CD14-positive monocyte (primary cell): ENCODE results near the gene APC2. TPM values are rescaled to one million over a fixed set of nuclear protein-coding genes. Genes with fewer than 3 reads are reported as not detected.

ENCODE experiments used
- DNase-seq, 3 donors: peaks; one replicate each; pipeline ENCODE4 v3.0.0-alpha.2; 2011 to 2022
- H2AFZ ChIP-seq: 2 replicates; pipeline ENCODE4 v1.6.0; 2012; ENCODE audit warnings: mild to moderate bottlenecking, low read depth, low read length, inconsistent platforms; ENCODE audit not compliant: insufficient read depth, poor library complexity, severe bottlenecking
- H3K27ac ChIP-seq, 2 donors: 1 replicate in 1 of 2; 2 replicates in 1 of 2; pipeline ENCODE4 v1.5.1; 2012 to 2013; ENCODE audit warnings: low read length in 2 of 2, control low read depth in 1 of 2, inconsistent platforms in 1 of 2, low read depth in 1 of 2, mild to moderate bottlenecking in 1 of 2
- H3K27me3 ChIP-seq, 2 donors: one replicate each; pipeline versions ENCODE4 v1.6.0 to v1.6.1; 2011 to 2013; ENCODE audit warnings: low read length in 2 of 2; ENCODE audit not compliant: control insufficient read depth in 2 of 2, insufficient read depth in 2 of 2
- H3K36me3 ChIP-seq, 2 donors: replicated peaks in 1 of 2; 1 replicate in 1 of 2; 2 replicates in 1 of 2; pipeline versions ENCODE4 v1.5.1 to v1.6.1; 2012 to 2013; ENCODE audit warnings: low read length in 2 of 2, control low read depth in 1 of 2, inconsistent platforms in 1 of 2, mild to moderate bottlenecking in 1 of 2; ENCODE audit not compliant: insufficient read depth in 2 of 2, control insufficient read depth in 1 of 2
- H3K4me1 ChIP-seq, 2 donors: 1 replicate in 1 of 2; 2 replicates in 1 of 2; pipeline versions ENCODE4 v1.5.1 to v1.6.1; 2012 to 2013; ENCODE audit warnings: low read length in 2 of 2, control low read depth in 1 of 2, inconsistent platforms in 1 of 2, mild to moderate bottlenecking in 1 of 2, moderate library complexity in 1 of 2; ENCODE audit not compliant: insufficient read depth in 2 of 2, control insufficient read depth in 1 of 2
- H3K4me2 ChIP-seq: replicated peaks from 2 replicates; pipeline ENCODE3; 2012; ENCODE audit warnings: low read length, moderate library complexity, mild to moderate bottlenecking; ENCODE audit not compliant: poor library complexity, severe bottlenecking; ENCODE audit errors: extremely low read depth
- H3K4me3 ChIP-seq, 3 experiments: fragments of 200-600 bp in 1 of 3; sonication (generic) in 1 of 3; replicated peaks in 1 of 3; 1 replicate in 2 of 3; 2 replicates in 1 of 3; pipeline ENCODE4 v1.5.1; 2011 to 2013; ENCODE audit warnings: low read length in 3 of 3, mild to moderate bottlenecking in 3 of 3, control low read depth in 2 of 3, low read depth in 2 of 3, inconsistent platforms in 1 of 3, moderate library complexity in 1 of 3
- H3K79me2 ChIP-seq: 2 replicates; pipeline ENCODE4 v1.6.0; 2012; ENCODE audit warnings: mild to moderate bottlenecking, control low read depth, inconsistent platforms, low read length, moderate library complexity; ENCODE audit not compliant: insufficient read depth
- H3K9ac ChIP-seq: 2 replicates; pipeline ENCODE4 v1.6.0; 2017; ENCODE audit warnings: low read length, mild to moderate bottlenecking; ENCODE audit not compliant: insufficient read depth, poor library complexity, severe bottlenecking
- H3K9me3 ChIP-seq, 2 donors: replicated peaks in 1 of 2; 1 replicate in 1 of 2; 2 replicates in 1 of 2; pipeline versions ENCODE4 v1.5.1 to v1.6.1; 2012 to 2013; ENCODE audit warnings: low read length in 2 of 2, control low read depth in 1 of 2; ENCODE audit not compliant: control insufficient read depth in 1 of 2, insufficient read depth in 1 of 2
- H4K20me1 ChIP-seq: 2 replicates; pipeline ENCODE4 v1.6.0; 2012; ENCODE audit warnings: mild to moderate bottlenecking, low read length, control low read depth, moderate library complexity; ENCODE audit not compliant: insufficient read depth
- H3K27ac Mint-ChIP-seq, 7 donors: one replicate each; pipeline ENCODE4 v1.8.0; 2020; ENCODE audit warnings: mild to moderate bottlenecking in 7 of 7, mixed read lengths in 7 of 7, moderate library complexity in 6 of 7, inconsistent platforms in 2 of 7
- H3K27me3 Mint-ChIP-seq, 3 donors: one replicate each; pipeline ENCODE4 v1.8.0; 2021 to 2022; ENCODE audit warnings: low read depth in 3 of 3, mild to moderate bottlenecking in 3 of 3, mixed read lengths in 3 of 3, moderate library complexity in 3 of 3, inconsistent platforms in 1 of 3
- H3K36me3 Mint-ChIP-seq, 2 donors: one replicate each; pipeline ENCODE4 v1.8.0; 2020; ENCODE audit warnings: mixed read lengths in 2 of 2, inconsistent platforms in 1 of 2, mild to moderate bottlenecking in 1 of 2
- H3K4me1 Mint-ChIP-seq: one replicate; pipeline ENCODE4 v1.8.0; 2020; ENCODE audit warnings: mild to moderate bottlenecking, mixed read lengths
- H3K4me3 Mint-ChIP-seq, 2 donors: one replicate each; pipeline ENCODE4 v1.8.0; 2020; ENCODE audit warnings: mild to moderate bottlenecking in 2 of 2, mixed read lengths in 2 of 2, moderate library complexity in 1 of 2
- H3K9me3 Mint-ChIP-seq, 7 donors: one replicate each; pipeline ENCODE4 v1.8.0; 2020 to 2022; ENCODE audit warnings: mixed read lengths in 7 of 7, mild to moderate bottlenecking in 6 of 7, moderate library complexity in 6 of 7, inconsistent platforms in 2 of 7
- WGBS: methylation state at CpG from one replicate; pipeline ENCODE4 v1.1.5; 2013; ENCODE audit warnings: missing lambda C conversion rate; ENCODE audit not compliant: insufficient coverage; 5-methylcytosine and 5-hydroxymethylcytosine counted together
- intact Hi-C, 2 donors: fragments of 100-400 bp; cut with micrococcal nuclease; formaldehyde crosslinking; loops; one replicate each; pipeline versions ENCODE4 v1.15.0 to v1.15.1; 2023
- polyA plus RNA-seq, 3 donors: library from polyadenylated mRNA; depleted of rRNA in 1 of 3; unstranded in 2 of 3; stranded (reverse) in 1 of 3; fragments of 300-500 nt in 2 of 3; fragments of >200 nt in 1 of 3; fragmentation: Illumina TruSeq in 2 of 3; gene quantifications; 1 replicate in 2 of 3; 2 replicates in 1 of 3; pipeline ENCODE4 v1.2.3, GENCODE V29; 2012 to 2021
- TF ChIP-seq, protein P1 (sequence below): fragments of 200-600 bp; IDR thresholded peaks from one replicate; pipeline ENCODE4 v1.8.0; 2022; ENCODE audit warnings: antibody characterized with exemption, mild to moderate bottlenecking

APC2 gene
- polyA plus RNA-seq, 3 donors: 0.04 TPM; not detected in 2

DNA sequence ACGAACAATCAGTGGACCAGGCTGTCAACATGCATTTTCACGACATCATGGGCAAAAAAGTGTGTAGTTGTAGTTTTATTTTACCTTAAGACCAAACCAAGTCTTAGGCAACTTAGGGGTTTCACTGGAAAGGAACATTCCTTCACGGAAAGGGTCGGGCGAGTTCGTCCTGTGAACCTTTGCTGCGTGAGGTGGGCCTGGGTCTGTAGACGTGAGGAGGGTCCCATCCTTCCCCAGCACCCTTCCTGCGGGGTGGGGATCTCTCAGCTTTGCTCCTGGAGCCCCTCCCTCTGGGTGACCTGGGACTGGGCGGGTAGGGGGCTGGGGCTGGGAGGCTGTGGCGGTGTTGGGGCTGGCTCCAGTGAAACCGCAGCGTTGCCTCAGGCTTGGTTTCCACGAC is 24.0 kb upstream of the APC2 start:
- H3K27me3 Mint-ChIP-seq: no peaks in the 10 kb centered on the region
- Histone ChIP-seq H3K27ac (no peak overlapping the region), H3K4me3 (no peak overlapping the region), H3K9me3 (no peaks in the 10 kb centered on the region), H3K79me2 (peaks cover 34% of the 10 kb centered on the region), H4K20me1 (peaks cover 91% of the 10 kb centered on the region), H3K4me1 (no peaks in the 10 kb centered on the region), H3K9ac (no peak overlapping the region), H3K36me3 (peaks cover 86 to 96% of the 10 kb centered on the region in 2 donors), H3K27me3 (no peaks in the 10 kb centered on the region), H3K4me2 (no peak overlapping the region), H2AFZ (no peak overlapping the region)
- no peak for DNase-seq
- H3K36me3 Mint-ChIP-seq: peaks cover 55 to 85% of the 10 kb centered on the region in 2 donors
- no peaks in the 10 kb centered on the region for H3K4me1 Mint-ChIP-seq
- WGBS: 98% methylated on average over 7 of the region's 14 CpGs
- TF ChIP-seq, protein P1, sequence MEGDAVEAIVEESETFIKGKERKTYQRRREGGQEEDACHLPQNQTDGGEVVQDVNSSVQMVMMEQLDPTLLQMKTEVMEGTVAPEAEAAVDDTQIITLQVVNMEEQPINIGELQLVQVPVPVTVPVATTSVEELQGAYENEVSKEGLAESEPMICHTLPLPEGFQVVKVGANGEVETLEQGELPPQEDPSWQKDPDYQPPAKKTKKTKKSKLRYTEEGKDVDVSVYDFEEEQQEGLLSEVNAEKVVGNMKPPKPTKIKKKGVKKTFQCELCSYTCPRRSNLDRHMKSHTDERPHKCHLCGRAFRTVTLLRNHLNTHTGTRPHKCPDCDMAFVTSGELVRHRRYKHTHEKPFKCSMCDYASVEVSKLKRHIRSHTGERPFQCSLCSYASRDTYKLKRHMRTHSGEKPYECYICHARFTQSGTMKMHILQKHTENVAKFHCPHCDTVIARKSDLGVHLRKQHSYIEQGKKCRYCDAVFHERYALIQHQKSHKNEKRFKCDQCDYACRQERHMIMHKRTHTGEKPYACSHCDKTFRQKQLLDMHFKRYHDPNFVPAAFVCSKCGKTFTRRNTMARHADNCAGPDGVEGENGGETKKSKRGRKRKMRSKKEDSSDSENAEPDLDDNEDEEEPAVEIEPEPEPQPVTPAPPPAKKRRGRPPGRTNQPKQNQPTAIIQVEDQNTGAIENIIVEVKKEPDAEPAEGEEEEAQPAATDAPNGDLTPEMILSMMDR: no peak
- H3K27ac Mint-ChIP-seq: no peak overlapping the region
- no peaks in the 10 kb centered on the region for H3K9me3 Mint-ChIP-seq
- intact Hi-C loops: no loop called here
- no peak overlapping the region for H3K4me3 Mint-ChIP-seq

DNA sequence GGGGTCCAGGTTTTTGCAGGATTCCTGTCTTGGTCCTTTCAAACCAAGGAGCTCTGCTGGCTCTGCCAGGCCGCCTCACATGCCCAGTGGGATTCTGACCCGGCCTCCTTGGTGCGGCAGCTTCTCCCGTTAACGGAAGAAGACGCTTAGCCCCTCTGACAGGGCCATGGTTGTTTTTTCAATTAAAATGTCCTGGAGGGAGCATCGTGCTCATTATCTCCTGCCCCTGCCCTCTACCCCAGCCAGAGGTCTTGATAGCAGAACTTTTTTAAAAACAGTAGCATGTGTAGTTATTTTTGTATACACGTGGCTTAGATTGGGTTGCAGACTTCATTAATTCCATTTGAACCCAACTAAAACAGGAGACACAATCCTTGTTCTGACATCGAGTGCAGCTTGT is 23.2 kb upstream of the APC2 start:
- Histone ChIP-seq H3K27ac (no peak overlapping the region), H3K4me1 (no peaks in the 10 kb centered on the region), H3K4me2 (no peak overlapping the region), H3K79me2 (peaks cover 29% of the 10 kb centered on the region), H2AFZ (no peak overlapping the region), H3K9me3 (no peaks in the 10 kb centered on the region), H3K36me3 (peaks cover 82 to 94% of the 10 kb centered on the region in 2 donors), H3K9ac (no peak overlapping the region), H3K27me3 (no peaks in the 10 kb centered on the region), H4K20me1 (peaks cover 87% of the 10 kb centered on the region), H3K4me3 (no peak overlapping the region)
- Mint-ChIP-seq H3K9me3 (no peaks in the 10 kb centered on the region), H3K4me1 (no peaks in the 10 kb centered on the region), H3K36me3 (peaks cover 54 to 88% of the 10 kb centered on the region in 2 donors), H3K27me3 (no peaks in the 10 kb centered on the region), H3K27ac (no peak overlapping the region), H3K4me3 (no peak overlapping the region)
- TF ChIP-seq, protein P1: no peak
- intact Hi-C loops: loop anchor here in 1 of 2 donors (1.0 kb wide), 1 partner anchor 7 kb away; no protein-coding TSS in a partner anchor
- DNase-seq: no peak
- WGBS: 96% methylated on average over 6 of the region's 9 CpGs
